Umbilical cord (tissue), 1 donor: ENCODE results near the gene RANBP9. TPM values are rescaled to one million over a fixed set of nuclear protein-coding genes. Genes with fewer than 3 reads are reported as not detected.

Experiments used
- total RNA-seq: library from RNA; depleted of rRNA; stranded (reverse); fragments of >200 nt; gene quantifications from one replicate; pipeline ENCODE4 v1.2.3, GENCODE V29; 2014; ENCODE audit warnings: low replicate concordance; ENCODE audit not compliant: insufficient read depth

RANBP9 gene
- total RNA-seq, 1 donor from 2014 or later: 40.7 TPM

Other genes with a start within 250 kb of the RANBP9 start
- 5.5 TPM for gene GFOD1, start 224.2 kb downstream of the RANBP9 start, total RNA-seq
- 21.2 TPM for gene SIRT5, start 137.2 kb downstream of the RANBP9 start, total RNA-seq
- gene NOL7, start 96.5 kb downstream of the RANBP9 start, total RNA-seq: 46.5 TPM
- 10.1 TPM for gene MCUR1, start 102.7 kb upstream of the RANBP9 start, total RNA-seq
- gene RNF182, start 213.1 kb upstream of the RANBP9 start, total RNA-seq: 3.6 TPM